ENCODE measurements around the gene RGPD4.
"Not testable (repeated sequence)": the region's sequence is repeated elsewhere in the genome, so short reads cannot be mapped to it uniquely, and the experiment has no call there.

Gene RGPD4

DNA sequence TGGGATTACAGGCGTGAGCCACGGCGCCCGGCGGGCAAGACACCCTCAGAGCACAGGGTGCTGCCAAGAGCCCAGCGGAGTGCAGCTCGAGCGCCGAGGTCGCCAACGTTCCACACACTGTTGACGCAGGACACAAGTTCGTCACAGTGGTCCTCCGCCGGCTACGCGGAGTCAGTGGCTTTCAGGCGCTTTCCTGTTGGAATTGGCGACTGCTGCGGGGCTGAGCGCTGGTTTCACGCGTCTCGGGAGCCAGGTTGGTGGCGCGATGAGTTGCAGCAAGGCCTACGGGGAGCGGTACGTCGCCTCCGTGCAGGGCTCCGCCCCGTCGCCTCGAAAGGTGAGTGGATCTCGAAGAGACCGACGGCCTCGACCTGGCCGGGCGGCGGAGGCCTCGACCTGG, at the start of gene RGPD4:
RGPD4 (plus strand) TSS at position 144 of the 400 bp plus-strand sequence; CDS start at position 266, 122 bp downstream.
- FAIRE-seq: not testable (repeated sequence)

DNA sequence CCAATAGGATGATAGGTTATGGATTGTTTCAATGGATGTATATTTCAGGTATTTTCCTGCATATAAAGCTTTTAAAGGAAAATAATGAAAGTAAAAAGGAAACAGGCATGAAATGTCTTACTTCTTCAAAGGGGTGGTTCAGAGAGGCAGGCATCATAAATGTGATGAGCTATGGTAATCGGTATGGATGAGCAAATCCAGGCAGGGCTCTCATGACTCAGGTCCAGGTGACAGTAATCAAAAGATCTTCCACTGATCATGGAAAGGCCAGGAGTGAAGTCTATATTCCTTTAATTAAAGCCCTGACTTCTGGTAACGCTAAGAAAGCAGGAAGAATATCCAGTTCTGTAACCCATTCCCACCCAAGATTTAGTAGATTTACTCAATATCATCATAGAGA, 48.7 kb upstream of the RGPD4 start:
- FAIRE-seq: no peak

DNA sequence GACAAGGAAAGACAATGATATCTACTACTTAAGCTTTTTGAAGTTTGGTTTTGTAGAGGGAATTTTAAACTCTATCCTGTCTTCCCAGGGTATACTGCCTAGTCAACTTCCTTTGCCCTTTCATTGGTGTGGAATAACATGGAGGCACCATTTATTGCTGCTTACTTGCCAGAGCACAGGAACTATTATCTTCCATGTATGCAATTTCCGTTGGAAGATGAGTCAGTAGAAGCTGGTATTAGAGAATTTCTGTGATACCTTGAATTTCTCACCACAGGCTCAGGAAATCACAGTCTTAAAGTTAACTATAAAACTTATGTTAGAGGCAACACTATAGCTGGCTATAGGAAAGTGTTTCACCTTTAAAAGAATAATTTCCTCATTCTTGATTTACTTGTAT, 40.9 kb upstream of the RGPD4 start:
- FAIRE-seq: no peak

DNA sequence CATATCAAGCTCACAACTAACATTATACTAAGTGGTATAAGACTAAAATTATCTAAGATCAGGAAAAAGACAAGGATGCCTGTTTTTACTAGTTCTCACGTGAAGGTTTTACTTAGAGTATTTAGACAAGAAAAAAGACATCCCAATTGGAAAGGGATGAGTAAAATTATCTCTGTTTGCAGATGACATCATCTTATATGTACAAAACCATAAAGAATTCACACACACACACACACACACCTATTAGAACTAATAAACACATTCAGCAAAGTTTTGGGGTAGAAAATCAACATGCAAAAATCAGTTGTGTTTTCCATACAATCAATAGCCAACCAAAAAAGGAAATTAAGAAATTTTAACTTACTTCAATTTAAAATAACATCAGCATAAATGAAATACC, 35.9 kb upstream of the RGPD4 start:
- no peak for FAIRE-seq

DNA sequence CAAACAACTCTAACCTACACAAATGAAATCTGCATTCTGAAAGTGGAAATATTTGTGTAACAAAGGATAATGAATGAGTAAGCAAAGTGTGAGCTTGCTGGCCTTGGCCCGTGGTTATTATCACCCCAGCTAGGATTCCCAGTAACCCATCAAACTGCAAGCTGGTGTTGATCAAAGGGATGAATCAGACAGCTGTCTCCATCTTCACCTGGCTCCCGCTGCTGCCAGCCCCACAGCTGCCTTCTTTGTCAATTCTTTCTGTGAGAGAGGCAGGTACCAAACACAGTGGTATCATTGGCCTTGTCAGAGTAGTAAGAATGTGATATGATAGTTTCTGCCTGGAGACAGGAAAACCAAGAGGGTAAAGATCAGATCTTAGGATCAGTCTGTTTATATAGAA, 25.2 kb upstream of the RGPD4 start:
- no peak for FAIRE-seq

DNA sequence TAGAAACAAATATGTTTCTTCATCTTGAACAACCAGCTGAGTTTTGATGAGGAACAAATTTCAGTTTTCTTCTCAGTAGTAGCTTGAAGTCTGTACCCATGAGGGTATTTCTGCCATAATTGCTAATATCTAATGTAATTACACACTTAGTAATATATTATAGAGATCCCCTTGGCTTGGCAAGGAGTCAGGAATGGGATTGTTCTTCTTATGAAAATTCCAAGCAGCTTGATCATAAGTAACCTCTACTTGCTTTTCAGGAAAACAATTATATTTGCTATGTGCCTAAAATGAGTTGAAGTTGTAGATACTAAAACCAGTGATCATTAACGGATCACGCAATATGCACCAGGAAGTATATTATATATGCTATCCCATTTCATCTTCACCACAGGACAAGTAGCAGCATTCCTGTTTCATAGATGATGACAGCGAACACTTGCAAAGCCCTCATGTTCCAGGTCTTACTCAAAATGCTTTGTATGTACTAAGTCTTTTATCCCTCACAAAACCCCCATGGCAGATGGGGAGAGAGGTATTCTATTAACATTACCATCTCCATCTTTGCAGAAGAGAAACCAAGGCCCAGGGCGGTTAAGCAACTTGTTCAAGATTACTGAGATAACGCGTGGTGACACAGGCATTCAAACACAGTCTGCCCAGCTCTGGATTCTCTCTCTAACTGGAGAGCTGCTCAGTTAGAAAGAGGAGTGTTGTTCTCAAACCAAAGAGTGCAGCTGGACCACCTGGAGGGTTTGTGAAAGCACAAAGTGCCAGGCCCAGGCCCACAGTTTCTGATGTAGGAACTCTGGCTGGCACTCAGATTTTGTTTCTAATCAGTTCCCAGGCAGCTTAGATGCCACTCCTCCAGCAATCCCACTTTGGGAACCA, 21.8 kb upstream of the RGPD4 start:
- FAIRE-seq: no peak

DNA sequence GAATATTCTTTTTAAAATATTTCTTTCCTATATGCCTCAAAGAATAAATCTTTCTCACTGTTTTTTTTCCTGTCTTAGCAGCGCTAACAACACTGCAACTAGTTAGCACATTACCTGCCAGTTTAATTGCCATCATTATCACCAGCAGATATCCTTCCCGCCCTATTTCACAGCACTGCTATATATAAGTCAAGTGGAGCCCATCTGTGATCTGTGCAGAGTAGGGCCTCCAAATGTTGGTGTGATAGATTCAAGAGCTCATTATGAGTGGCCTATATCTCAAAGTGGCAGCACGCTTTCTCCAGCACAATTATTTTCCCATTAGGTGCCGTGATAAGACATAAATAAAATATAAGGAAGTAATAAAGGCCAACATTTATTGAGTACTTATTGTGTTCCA, 19.8 kb upstream of the RGPD4 start:
- no peak for FAIRE-seq

DNA sequence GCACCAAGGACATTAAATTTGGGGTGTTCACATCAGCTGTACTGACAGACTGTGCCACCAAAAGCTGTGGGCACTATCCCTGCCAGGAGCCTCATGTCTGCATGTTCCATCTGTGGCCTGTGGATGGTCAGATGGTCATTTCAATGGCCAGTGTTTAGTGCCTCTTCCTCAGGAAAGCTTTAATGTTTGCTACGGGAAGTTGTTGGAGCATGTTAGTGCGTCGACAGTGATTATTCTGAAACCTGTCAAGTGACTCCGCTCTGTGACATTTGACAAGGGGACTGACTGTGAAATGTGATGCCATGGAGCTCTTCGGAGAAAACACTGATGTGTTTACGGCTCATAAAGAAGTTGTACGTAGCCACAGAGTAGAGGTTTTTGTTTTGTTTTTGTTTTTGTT, 18.7 kb upstream of the RGPD4 start:
- FAIRE-seq: no peak

DNA sequence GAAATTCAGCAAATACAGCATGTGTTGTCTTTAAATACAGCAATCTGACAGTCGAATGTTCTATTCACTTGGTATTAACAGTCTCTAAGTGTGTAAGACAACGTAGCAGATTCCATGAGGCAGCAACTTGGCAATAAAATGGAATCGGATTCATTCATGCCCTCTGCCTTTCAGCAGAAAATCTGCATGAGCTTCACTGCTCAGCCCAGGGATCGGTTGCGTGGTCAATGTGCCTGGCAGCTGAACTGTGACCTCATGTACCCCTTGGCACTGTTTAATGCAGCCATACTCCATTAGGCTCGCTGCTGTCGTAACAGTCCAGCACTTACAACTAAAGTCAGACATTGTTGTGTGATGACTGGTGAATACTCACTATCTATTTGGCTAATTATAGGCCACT, 17.7 kb upstream of the RGPD4 start:
- no peak for FAIRE-seq

DNA sequence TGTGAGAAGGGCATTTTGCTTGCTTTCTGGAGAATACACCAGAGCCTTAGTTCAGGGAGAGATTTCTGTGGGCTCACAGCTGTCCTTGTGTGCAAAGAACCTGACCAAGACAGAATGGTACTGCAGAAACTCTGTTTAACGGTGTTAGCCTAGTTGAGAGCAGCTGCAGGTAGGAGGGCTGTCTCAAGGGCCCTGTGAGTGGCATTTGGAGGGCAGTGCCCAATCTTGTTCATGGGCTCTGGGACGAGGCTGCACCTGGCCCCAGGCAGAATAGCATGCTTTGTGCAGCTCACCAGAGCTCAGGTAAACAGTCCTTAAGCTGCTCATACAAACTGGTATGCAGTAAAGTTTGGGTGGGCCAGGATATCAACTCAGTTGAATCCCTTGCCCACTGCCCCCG, 16.9 kb upstream of the RGPD4 start:
- no peak for FAIRE-seq

DNA sequence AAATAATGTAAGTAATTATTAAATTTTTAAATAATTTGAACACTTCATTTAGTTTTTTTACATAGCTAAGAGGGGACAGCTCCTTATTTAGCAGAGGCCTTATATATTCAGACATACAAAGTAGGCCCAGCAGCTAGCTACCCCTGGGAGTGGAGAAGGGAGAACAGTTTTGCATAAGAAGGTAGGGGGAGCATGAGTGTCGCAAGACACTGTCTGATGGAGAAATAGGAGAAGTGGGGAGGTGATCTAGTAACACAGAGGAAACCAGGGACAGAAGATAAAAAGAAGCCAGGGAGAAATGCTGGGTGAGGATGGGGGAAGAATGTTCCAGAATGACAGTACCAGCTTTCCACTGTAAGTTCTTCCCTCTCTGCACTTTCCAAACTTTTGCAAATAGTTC, 16.0 kb upstream of the RGPD4 start:
- FAIRE-seq: no peak

DNA sequence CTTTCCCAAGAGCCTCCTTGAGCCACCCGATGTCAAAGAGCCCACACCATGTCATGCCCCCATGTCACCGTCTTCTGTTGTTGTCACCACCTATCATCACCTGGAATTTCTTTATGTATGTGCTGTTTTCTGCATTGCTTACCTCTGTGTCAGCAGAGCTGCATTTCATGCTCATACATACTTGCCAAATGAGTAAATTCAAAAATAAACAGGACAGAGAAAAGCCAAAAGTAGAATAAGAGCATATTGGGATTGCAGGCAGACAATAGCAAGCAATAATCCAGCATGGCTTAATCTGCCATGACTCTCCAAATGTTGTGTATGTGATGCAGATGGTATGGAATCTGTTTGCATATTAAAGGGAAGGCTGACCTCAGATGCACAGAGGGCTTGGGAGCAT, 15.3 kb upstream of the RGPD4 start:
- FAIRE-seq: no peak

DNA sequence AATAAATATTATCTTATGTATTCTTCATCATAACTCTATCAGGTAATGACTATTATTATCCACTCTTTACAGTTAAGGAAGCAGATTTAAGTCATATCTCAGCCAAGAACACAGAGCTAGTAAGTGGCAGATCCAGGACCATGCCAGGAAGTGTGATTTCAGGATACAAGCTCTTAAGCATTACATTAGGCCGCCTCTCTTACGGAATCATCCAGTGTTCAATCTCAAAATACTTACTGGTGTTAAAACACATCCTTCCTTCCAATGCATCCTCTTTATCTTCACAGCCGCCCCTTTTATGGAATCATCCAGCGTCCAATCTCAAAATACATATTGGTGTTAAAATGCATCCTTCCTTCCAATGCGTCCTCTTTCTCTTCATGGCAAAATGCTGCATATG, 14.7 kb upstream of the RGPD4 start:
- no peak for FAIRE-seq

DNA sequence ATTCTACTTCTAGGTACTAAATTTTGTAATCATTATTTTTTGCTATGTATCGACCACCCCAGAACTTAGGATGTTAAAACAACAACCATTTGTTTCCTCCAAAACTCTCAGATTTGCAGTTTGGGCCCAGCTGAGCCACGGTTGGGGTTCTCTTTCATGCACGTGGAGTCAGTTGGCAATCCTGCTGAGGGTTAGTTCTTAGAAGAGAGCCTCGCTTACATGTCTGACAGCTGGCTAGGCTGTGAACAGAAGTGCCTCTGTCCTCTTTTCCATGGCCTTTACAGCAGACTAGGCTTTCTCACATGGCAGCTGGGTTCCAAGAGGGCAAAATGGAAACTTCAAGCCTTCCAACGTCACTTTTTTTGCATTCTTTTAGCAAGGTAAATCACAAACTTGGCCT, 9.3 kb upstream of the RGPD4 start:
- FAIRE-seq: no peak

DNA sequence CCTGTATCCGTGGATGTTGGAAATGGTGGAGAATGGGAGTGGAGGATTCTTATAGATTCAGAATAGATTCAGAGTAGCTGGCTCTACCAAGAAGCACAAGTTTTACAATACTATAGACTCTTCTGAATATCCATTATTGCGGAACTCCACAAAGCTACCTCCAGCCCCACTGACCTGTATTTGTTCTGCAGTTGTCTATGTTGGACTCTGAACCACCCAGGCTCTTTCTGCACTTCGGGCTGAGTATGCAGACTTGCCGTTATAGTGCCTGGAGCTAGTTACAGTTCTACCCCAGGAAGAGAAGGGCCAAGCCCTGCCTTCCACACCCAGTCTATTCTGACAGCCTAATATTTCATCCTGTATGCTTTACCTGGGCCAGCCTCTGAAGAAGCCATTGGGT, 4.4 kb upstream of the RGPD4 start:
- FAIRE-seq: no peak

DNA sequence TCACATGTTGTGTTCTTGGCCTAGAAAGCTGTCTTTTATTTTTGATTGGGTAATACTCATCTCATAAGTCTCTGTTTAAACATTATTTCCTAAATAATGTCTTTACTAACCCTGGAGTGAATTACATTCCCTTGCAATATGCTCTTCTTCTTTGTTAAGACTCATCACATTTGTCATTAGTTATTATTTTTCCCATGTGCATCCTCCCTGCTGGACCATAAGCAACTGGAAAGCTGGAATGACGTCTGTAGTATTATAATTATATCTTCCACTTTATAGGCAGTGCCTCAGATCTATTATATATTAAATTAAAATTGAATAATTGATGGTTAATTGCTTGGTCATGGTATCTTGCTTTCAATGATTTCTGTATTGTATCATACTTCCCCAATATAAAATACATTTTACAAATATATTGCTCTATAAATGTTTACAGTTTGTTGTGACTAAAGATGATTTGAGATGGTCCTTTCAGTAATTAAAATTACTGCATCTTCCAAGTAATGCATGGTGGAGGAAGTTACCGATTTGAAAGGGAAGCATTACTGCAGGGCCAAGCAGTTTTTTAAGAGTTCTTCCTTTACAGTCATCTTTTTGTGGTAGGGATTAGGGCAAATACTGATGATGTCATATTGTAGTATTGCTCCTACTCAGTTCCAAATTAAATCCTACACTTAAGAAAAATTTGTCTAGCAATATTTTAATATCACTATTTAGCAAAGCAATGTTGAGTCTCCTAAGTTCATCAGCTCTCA, 2.1 kb upstream of the RGPD4 start:
- no peak for FAIRE-seq

DNA sequence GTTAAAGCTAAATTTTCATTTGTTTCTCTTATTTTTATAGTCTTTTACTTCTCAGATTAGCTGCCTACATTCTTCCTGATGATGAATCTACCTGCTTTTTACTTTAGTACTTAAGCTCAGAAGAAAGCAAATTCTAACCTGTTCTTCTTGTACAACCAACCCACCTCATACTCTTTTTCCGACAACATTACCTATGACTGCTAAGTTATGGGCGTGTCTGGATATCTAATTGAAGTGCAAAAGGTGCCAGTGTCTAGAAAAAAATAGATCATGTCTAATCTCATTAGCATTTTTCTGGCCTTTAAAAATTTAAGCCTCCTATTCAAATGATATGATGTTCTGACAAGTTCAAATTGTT, 1.5 kb upstream of the RGPD4 start:
- no peak for FAIRE-seq

DNA sequence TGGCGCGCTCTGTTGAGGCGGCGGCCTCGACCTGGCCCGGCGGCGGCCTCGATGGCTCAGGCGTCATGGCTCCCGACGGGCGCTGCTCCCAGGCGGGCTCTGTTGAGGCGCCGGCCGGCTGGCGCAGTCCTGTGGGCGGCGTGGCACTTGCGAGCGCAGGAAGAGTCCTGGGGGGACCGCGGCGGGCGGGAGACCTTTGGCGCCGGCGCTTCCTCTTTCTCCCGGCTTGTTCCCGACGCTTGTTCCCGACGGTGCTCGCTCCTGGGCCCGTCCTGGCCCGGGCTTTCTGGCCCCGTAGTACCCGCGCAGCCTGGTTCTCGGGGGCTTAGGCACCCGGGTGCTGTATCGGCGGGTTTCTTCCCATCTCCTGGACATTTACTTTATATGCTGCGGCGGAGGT, 2.8 kb downstream of the RGPD4 start:
- FAIRE-seq: not testable (repeated sequence)

DNA sequence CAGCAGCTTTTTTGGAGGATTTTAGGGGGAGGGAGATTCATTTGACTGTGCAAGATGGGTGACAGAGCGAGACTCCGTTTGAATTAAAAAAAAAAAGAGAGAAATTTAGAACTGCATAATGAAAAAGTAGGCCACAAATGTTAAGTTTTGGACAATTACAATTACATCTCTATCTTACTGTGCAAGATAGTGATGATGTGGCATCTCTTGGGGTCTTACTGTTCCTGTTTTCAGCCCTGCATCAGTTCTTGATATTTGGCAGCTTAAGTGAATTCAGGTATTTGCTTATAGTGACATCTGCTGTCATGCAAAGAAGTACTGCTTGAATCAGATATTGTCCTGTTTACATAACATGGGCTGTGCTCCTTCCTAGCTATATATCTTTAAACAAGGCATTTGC, 6.5 kb downstream of the RGPD4 start:
- FAIRE-seq: not testable (repeated sequence)

DNA sequence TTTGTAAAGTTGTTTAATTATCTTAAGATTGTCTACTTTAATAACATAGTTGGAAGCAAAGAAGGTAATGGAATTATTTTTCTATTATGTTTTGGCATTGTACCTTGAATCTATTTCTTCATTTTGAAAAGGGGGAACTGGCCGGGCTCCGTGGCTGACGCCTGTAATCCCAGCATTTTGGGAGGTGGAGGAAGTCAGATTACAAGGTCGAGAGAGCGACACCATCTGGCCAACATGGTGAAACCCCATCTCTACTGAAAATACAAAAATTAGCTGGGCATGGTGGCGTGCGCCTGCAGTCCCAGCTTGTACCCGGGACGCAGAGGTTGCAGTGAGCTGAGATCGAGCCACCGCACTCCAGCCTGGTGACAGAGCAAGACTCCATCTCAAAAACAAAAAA, 6.9 kb downstream of the RGPD4 start:
- not testable (repeated sequence) for FAIRE-seq

DNA sequence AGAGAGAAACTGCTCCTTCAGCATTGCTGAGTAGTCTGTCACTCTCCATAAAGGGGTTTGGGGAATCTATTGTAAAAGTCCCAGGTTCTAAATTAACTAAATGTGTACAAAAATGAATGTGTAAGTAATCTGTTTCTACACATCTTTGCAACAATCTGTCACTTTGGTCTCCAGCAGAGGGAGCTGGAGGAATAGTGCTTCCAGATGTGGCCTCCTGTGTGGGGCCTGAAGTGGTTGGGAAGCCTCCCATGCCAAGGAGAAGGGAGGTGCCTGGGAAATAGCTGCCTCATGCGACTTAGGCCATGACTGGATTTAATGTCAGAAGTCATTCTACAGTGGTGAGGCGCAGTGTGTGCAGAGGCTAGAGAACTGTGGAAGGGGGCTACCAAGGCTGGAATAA, 89.4 kb downstream of the RGPD4 start:
- peak; percentile 54 for FAIRE-seq

DNA sequence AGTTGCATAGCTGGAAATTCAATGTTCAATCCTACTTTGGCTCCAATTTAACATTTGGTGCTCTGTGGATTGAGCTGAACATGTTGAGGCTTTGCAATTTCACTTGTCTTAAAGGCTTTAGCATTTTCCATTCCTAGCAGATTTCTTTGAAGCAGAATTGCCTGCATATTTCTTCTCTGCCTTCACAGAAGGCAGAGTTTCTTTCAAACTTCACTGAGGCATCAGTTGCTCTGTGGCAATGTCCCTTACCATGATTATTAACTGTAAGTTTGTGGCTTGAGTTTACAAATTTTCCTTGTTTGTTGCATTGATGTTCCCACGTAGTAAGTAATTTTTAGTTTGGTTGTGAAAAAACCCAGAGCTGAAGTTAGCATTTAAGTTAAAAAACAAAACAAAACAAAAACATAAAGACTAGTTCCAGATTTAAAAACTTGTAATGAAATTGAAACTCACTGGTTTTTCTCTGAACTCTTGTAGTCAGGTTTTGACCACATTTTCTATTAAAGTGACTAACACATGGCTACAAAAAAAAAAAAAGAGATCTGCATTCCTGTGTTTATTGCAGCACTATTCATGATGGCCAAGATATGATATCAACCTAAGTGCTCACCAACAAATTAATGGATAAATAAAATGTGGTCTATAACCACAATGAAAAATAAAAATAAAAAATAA, 90.1 kb downstream of the RGPD4 start:
- peak; percentile 100 for FAIRE-seq

DNA sequence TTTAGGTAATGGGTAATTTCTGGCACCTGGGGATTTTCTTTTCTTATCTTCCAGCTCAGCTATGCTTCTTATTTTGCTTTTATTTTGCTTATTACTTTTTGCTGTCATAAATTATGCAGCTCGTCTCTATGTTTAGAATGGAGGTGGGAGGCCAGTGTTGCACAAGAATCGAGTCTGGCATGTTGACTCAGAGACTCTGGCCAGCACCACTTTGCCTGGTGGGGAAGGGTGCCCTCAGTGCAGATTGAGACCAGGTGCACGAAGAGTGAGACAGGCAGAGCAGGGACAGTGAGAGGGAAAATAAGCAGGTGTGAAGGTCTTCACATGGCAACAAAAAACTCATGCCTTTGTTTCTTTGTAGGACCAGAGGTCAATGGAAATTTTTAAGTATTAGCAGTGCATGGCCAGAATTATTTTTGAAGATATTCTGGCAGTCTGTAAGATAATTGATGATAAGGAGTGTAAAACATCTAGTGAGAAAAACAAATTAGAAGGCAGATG, 100.4 kb downstream of the RGPD4 start:
- FAIRE-seq: no peak

DNA sequence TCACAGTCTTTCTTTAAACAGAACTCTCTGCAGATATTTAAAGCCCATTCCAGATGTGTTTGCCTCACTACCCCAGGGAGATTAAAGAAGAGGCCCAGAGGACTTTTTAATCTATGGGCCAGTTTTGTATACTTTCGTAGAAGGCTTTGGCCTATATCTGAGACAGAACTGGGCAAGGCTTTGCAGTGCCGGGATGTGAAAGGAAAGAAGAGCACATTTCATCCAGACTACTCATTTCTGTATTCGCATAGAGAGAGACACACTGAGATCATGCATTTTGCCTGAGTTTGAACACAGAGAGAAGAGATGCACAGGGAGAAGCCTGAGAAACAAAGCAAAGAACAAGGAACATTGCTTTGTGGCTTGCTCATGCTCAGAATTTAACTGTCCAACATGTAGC, 104.7 kb downstream of the RGPD4 start:
- FAIRE-seq: no peak
